Measurements from ENCODE around the gene ASPSCR1. TPM values are rescaled to one million over a fixed set of nuclear protein-coding genes. Genes with fewer than 3 reads are reported as not detected.

The ASPSCR1 gene
- total and polyA plus RNA-seq, 2 of the 8 experiments (the other 6 are each of a cell fraction or from before 2014, with no cell fraction given), result 33.3 to 43.7 TPM

DNA sequence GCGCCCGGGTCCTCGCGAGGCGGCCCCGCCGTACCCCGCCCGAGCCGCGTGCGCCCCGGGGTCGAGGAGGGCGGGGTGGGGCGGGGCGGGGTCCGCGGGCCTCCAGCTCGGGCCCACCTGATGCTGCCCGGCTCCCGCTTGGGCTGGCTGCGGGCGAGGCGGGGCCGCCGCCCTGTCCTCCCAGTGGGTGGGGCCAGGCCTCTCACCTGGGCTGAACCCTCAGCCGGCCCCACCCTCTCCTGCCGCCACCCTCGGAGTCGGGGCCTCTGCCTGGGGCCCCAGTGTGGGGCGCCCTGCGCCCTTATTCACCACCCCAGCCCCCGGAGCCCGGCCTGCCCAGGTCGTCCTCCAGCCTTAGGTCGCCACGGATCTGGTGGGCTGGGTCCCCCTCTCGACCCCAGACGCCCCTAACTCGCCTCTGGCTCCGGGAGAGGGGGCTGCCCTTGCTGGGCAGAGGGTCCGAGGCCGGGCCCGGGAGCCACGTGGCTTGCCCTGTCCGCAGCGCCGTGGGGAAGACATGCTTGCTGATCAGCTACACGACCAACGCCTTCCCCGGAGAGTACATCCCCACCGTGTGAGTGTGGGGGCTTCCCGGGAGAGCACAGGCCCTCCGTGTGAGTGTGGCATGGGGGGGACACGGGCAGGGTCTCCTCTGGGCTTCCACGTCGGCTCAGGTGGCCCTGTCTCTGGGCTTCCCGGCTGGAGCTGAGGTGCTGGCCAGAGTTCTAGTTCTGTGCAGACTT is 54.6 kb downstream of the ASPSCR1 start (continued):
- TF ChIP-seq CBX5 (IDR thresholded peaks at IDR 0.05; ENCODE audit: low read depth, low read length), result no peak
- TF ChIP-seq EP300 (IDR thresholded peaks at IDR 0.05; ENCODE audit: borderline replicate concordance in 1 of 2, low read depth in 2 of 2, low read length in 2 of 2), result no peak
- TF ChIP-seq SRF (IDR thresholded peaks at IDR 0.05; ENCODE audit: low read depth, low read length), result no peak
- TF ChIP-seq TEAD4 (IDR thresholded peaks at IDR 0.05; ENCODE audit: low read depth, low read length), result no peak
- no peak for TF ChIP-seq RAD21 (IDR thresholded peaks at IDR 0.05 in 1 of 2, conservative IDR thresholded peaks at IDR 0.05 in 1 of 2; ENCODE audit: low read depth in 2 of 2, low read length in 2 of 2)
- TF ChIP-seq NANOG (IDR thresholded peaks at IDR 0.05; ENCODE audit: insufficient read depth, low read depth, low read length, poor library complexity, severe bottlenecking), result no peak
- TF ChIP-seq, protein P1, sequence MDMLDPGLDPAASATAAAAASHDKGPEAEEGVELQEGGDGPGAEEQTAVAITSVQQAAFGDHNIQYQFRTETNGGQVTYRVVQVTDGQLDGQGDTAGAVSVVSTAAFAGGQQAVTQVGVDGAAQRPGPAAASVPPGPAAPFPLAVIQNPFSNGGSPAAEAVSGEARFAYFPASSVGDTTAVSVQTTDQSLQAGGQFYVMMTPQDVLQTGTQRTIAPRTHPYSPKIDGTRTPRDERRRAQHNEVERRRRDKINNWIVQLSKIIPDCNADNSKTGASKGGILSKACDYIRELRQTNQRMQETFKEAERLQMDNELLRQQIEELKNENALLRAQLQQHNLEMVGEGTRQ (IDR thresholded peaks at IDR 0.05; ENCODE audit: low read length), result no peak
